C4-2B (cell line): Measurements from ENCODE around the gene ARMH1.

Experiments used
- ZFX ChIP-seq: fragments of 450-650 bp; IDR thresholded peaks from 2 replicates; pipeline ENCODE4 v1.6.1; 2017
- TF ChIP-seq, protein P1 (sequence below): fragments of 450-650 bp; conservative IDR thresholded peaks from 2 replicates; pipeline ENCODE4 v1.5.1; 2017; ENCODE audit warnings: mild to moderate bottlenecking

DNA sequence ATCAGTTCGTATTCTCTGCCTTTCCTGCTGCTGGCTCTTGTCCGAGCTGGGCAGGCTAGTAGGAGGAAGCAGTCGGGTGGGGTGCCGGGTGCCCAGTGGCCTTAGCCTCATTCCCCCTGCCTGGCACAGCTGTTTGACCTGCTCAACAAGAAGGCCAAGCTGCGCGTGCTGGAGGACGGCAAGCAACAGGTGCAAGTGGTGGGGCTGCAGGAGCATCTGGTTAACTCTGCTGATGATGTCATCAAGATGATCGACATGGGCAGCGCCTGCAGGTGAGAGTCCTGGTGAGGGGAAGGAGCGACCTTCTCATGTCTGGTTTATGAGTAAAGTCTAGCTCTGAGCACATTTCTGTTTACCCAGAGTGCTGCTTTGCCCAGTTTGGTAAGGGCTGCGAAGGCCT, 84.6 kb downstream of the ARMH1 start:
- TF ChIP-seq, protein P1, sequence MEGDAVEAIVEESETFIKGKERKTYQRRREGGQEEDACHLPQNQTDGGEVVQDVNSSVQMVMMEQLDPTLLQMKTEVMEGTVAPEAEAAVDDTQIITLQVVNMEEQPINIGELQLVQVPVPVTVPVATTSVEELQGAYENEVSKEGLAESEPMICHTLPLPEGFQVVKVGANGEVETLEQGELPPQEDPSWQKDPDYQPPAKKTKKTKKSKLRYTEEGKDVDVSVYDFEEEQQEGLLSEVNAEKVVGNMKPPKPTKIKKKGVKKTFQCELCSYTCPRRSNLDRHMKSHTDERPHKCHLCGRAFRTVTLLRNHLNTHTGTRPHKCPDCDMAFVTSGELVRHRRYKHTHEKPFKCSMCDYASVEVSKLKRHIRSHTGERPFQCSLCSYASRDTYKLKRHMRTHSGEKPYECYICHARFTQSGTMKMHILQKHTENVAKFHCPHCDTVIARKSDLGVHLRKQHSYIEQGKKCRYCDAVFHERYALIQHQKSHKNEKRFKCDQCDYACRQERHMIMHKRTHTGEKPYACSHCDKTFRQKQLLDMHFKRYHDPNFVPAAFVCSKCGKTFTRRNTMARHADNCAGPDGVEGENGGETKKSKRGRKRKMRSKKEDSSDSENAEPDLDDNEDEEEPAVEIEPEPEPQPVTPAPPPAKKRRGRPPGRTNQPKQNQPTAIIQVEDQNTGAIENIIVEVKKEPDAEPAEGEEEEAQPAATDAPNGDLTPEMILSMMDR = no peak
- TF ChIP-seq ZFX = no peak
